Upper lobe of left lung (tissue), 6 donors: ENCODE results near the gene ANO4. TPM values are rescaled to one million over a fixed set of nuclear protein-coding genes. Genes with fewer than 3 reads are reported as not detected.
A peak's percentile ranks its signal among the peaks of the same experiment; 100 is the strongest.
"Not testable (repeated sequence)": the region's sequence is repeated elsewhere in the genome, so short reads cannot be mapped to it uniquely, and the experiment has no call there.

ENCODE experiments used
- ATAC-seq, 2 donors: fragments of 200-7000 bp; cut with Tn5 transposase; one replicate each; pipeline ENCODE4 v1.9.1; 2022; ENCODE audit warnings: mild to moderate bottlenecking in 2 of 2, moderate library complexity in 2 of 2; ENCODE audit not compliant: low FRiP score in 2 of 2
- DNase-seq, 2 donors: peaks; one replicate each; pipeline ENCODE4 v3.0.0-alpha.2; 2019 to 2020
- H3K27ac ChIP-seq, 4 donors: fragments of 200-600 bp; sonication (generic); one replicate each; pipeline ENCODE4 v1.5.1; 2016 to 2019
- H3K27me3 ChIP-seq, 4 donors: fragments of 200-600 bp; sonication (generic); one replicate each; pipeline ENCODE4 v1.5.1; 2017 to 2019
- H3K36me3 ChIP-seq, 4 donors: fragments of 200-600 bp; sonication (generic); one replicate each; pipeline ENCODE4 v1.5.1; 2016 to 2019
- H3K4me1 ChIP-seq, 4 donors: fragments of 200-600 bp; sonication (generic); one replicate each; pipeline ENCODE4 v1.5.1; 2018 to 2019
- H3K4me3 ChIP-seq, 4 donors: fragments of 200-600 bp; sonication (generic); one replicate each; pipeline ENCODE4 v1.5.1; 2017 to 2019; ENCODE audit warnings: mild to moderate bottlenecking in 2 of 4, moderate library complexity in 1 of 4
- H3K9me3 ChIP-seq, 4 donors: fragments of 200-600 bp; sonication (generic); one replicate each; pipeline ENCODE4 v1.5.1; 2018 to 2019
- EP300 ChIP-seq, 4 donors: sonication (generic); formaldehyde crosslinking; IDR thresholded peaks; one replicate each; pipeline ENCODE4 v1.5.1; 2017; ENCODE audit warnings: antibody characterized with exemption in 4 of 4, control low read depth in 2 of 4
- POLR2A ChIP-seq, 4 donors: fragments of 450-650 bp; IDR thresholded peaks; one replicate each; pipeline ENCODE4 v1.5.1; 2016 to 2017; ENCODE audit warnings: antibody characterized with exemption in 4 of 4, mild to moderate bottlenecking in 2 of 4
- POLR2AphosphoS5 ChIP-seq, 2 donors: sonication (generic); formaldehyde crosslinking; IDR thresholded peaks; one replicate each; pipeline ENCODE4 v1.5.1; 2017; ENCODE audit warnings: antibody characterized with exemption in 2 of 2
- whole genome bisulfite sequencing, 2 donors: methylation state at CpG; one replicate each; pipeline ENCODE4 v1.1.5; 2017 to 2018; 5-methylcytosine and 5-hydroxymethylcytosine counted together
- total RNA-seq, 6 donors: library from RNA; depleted of rRNA in 4 of 6; stranded (reverse); fragments of >200 nt in 4 of 6; gene quantifications; one replicate each; pipeline versions ENCODE4 v1.1.0 to v1.2.1, GENCODE V29; 2016 to 2021
- TF ChIP-seq, protein P1 (sequence below), 6 experiments: fragments of 450-650 bp in 4 of 6; fragments of 200-600 bp in 2 of 6; sonication (generic) in 2 of 6; IDR thresholded peaks; one replicate each; pipeline ENCODE4 v1.5.1; 2016 to 2019; ENCODE audit warnings: antibody characterized with exemption in 6 of 6
- donor health status: DM: no; HTN: no; CAD: no; lungs with moderate emphysema.
- donor health status: DM: no; HTN: yes; CAD: no; lungs with severe emphysema.

The ANO4 gene
- total RNA-seq, 6 donors from 2014 or later, result 0.17 to 1.2 (median 0.30) TPM; not detected in 3

- no peaks in the 10 kb centered on the region for H3K27me3 ChIP-seq
- H3K4me3 ChIP-seq, result no peak overlapping the region
- H3K9me3 ChIP-seq, result no peaks in the 10 kb centered on the region
- H3K36me3 ChIP-seq, result no peaks in the 10 kb centered on the region
- H3K27ac ChIP-seq, result no peak overlapping the region
- TF ChIP-seq POLR2A (IDR thresholded peaks at IDR 0.05), result no peak
- TF ChIP-seq EP300 (IDR thresholded peaks at IDR 0.05), result no peak
- TF ChIP-seq, protein P1, sequence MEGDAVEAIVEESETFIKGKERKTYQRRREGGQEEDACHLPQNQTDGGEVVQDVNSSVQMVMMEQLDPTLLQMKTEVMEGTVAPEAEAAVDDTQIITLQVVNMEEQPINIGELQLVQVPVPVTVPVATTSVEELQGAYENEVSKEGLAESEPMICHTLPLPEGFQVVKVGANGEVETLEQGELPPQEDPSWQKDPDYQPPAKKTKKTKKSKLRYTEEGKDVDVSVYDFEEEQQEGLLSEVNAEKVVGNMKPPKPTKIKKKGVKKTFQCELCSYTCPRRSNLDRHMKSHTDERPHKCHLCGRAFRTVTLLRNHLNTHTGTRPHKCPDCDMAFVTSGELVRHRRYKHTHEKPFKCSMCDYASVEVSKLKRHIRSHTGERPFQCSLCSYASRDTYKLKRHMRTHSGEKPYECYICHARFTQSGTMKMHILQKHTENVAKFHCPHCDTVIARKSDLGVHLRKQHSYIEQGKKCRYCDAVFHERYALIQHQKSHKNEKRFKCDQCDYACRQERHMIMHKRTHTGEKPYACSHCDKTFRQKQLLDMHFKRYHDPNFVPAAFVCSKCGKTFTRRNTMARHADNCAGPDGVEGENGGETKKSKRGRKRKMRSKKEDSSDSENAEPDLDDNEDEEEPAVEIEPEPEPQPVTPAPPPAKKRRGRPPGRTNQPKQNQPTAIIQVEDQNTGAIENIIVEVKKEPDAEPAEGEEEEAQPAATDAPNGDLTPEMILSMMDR (IDR thresholded peaks at IDR 0.05), result no peak
- no peak for TF ChIP-seq POLR2AphosphoS5 (IDR thresholded peaks at IDR 0.05)
- H3K4me1 ChIP-seq, result no peaks in the 10 kb centered on the region
- 91 to 93% methylated on average over 2 of the region's 2 CpGs for WGBS, 2 donors
- ATAC-seq, result no peak
- DNase-seq, result no peak
Observed at GRCh38 chr12:100982511-100983183, 188.1 kb downstream of the ANO4 start.

DNA sequence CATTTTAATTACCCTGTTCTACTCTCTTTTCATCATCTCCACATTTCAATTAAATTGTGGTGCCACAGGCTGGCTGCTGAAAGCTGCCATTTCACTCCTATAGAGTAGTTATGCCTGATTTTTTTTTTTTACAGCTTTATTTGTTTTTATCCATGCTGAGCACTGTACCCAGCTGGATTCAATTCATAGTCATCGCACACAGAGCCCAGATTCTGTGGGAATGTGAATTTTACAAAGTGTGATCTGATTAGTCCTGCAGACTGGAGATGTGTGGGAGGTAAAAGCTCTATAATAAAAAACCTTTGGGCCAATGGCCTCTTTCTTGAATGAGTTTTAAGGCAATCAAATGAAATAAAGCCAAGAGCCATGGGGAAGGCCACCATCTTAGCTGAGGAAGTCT lies 190.2 kb downstream of the ANO4 start:
- H3K4me3 ChIP-seq, result no peak overlapping the region
- H3K4me1 ChIP-seq, result no peaks in the 10 kb centered on the region
- H3K9me3 ChIP-seq, result no peaks in the 10 kb centered on the region
- no peaks in the 10 kb centered on the region for H3K36me3 ChIP-seq
- no peaks in the 10 kb centered on the region for H3K27me3 ChIP-seq
- no peak overlapping the region for H3K27ac ChIP-seq
- TF ChIP-seq POLR2A (IDR thresholded peaks at IDR 0.05), result no peak
- TF ChIP-seq EP300 (IDR thresholded peaks at IDR 0.05), result no peak
- TF ChIP-seq, protein P1 (IDR thresholded peaks at IDR 0.05), result no peak
- TF ChIP-seq POLR2AphosphoS5 (IDR thresholded peaks at IDR 0.05), result no peak
- ATAC-seq (no peak), DNase-seq (no peak)
- 76 to 87% methylated on average over 1 of the region's 1 CpG for WGBS, 2 donors

GRCh38 chr12:100986595-100987547 lies 192.3 kb downstream of the ANO4 start:
- ATAC-seq, result peak; percentile 13 to 45
- DNase-seq, result no peak
- H3K4me1 ChIP-seq, result no peaks in the 10 kb centered on the region
- no peaks in the 10 kb centered on the region for H3K9me3 ChIP-seq
- H3K36me3 ChIP-seq, result no peaks in the 10 kb centered on the region
- no peak overlapping the region for H3K27ac ChIP-seq
- 51 to 57% methylated on average over 7 to 8 of the region's 8 CpGs for WGBS, 2 donors
- TF ChIP-seq POLR2A (IDR thresholded peaks at IDR 0.05), result no peak
- H3K27me3 ChIP-seq, result no peaks in the 10 kb centered on the region
- no peak overlapping the region for H3K4me3 ChIP-seq

GRCh38 chr12:100987552-100988521 lies 193.3 kb downstream of the ANO4 start:
- no peak overlapping the region for H3K27ac ChIP-seq
- H3K4me1 ChIP-seq, result no peaks in the 10 kb centered on the region
- no peak for TF ChIP-seq POLR2A (IDR thresholded peaks at IDR 0.05)
- no peak for TF ChIP-seq EP300 (IDR thresholded peaks at IDR 0.05)
- TF ChIP-seq POLR2AphosphoS5 (IDR thresholded peaks at IDR 0.05), result no peak
- TF ChIP-seq, protein P1 (IDR thresholded peaks at IDR 0.05), result no peak
- H3K4me3 ChIP-seq, result no peak overlapping the region
- H3K27me3 ChIP-seq, result no peaks in the 10 kb centered on the region
- 28 to 33% methylated on average over 5 of the region's 5 CpGs for WGBS, 2 donors
- ATAC-seq (peak in 1 of 2 donors; percentile 12), DNase-seq (no peak)
- no peaks in the 10 kb centered on the region for H3K36me3 ChIP-seq
- no peaks in the 10 kb centered on the region for H3K9me3 ChIP-seq

DNA sequence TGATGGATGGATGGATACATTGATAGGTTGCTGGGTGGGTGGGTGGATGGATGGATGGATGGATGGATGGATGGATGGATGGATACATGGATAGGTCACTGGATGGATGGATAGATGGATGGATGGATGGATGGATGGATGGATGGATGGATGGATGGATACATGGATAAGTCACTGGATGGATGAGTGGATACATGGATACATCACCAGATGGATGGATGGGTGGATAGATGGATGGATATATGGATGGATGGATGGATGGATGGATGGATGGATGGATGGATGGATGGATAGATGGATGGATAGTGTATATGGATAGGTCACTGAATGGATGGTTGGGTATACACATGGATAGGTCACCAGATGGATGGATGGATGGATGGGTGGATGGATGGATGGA lies 194.9 kb downstream of the ANO4 start:
- not testable (repeated sequence) for ATAC-seq, H3K4me1 ChIP-seq, H3K9me3 ChIP-seq, H3K27me3 ChIP-seq, H3K4me3 ChIP-seq, H3K27ac ChIP-seq, H3K36me3 ChIP-seq, DNase-seq
